UCSD-AML1 (cell line): ENCODE data around the gene PPP1R7.
A peak's percentile ranks its signal among the peaks of the same experiment; 100 is the strongest.

Experiments
- DNase-seq: peaks from one replicate; lab custom pipeline; 2025; ENCODE audit not compliant: unreplicated experiment; lab: John Stamatoyannopoulos, UW

PPP1R7 gene

DNA sequence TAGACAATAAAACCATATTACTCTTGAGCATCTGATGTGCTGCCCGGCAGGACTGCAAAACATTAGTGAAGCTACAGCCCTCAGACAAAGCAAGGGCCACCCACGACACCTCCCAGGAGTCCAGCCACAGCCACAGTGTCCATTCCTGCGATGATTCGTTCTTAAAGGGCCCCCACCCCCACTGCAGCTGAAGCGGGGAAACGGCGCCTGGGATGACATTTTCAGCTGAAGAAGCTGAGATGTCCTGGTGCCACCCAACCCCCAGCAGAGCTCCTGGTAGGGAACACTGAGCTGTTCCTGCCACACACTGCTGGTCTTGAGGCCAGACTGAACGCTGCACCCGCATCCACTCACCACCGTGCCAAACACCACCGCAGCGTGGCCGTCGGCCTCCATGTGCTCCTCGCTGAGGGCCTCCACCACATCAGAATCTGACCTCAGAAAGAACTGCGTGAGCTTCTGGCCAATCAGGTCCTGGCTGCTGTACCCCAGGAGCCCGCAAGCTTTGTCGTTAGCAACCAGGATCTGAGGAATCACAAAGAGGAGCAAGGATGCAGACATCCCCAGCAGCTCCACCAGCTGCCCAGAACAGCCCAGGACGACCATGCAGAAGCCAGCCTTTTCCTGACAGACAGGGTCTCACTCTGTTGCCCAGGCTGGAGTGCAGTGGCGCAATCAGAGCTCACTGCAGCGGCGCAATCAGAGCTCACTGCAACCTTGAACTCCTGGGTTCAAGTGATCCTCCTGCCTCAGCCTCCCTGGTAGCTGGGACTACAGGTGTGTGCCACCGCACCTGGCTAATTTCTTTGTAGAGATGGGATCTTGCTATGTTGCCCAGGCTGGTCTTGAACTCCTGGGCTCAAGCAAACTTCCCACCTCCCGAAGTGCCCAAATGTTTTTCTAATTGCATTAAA lies 10.5 kb upstream of the PPP1R7 start:
- no peak for DNase-seq

GRCh38 chr2:241140445-241140840 lies 9.8 kb upstream of the PPP1R7 start:
- DNase-seq: no peak

DNA sequence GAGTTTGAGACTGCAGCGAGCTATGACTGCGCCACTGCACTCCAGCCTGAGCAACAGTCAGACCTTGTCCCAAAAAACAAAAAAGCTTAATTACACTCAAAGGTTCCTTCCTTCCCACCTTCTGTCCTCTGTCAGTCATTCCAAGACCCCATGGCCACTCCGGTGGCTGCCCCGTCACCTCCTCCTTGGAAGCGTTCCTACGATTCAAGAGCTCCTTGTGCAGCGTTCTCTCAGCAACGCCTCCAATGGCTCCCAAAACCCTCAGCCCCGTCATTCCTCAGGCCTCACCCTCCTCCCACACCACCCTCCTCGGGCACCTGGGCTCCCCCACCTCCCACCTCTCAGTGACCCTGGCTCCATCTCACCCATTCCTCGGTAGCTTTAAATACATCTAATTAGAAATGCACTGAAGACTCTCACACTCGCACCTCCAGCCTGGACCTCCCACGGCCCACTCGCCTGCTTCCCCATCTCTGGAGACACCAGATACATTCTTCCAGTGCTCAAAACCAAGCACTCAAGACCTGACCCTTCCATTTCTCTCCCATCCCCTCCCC lies 9.0 kb upstream of the PPP1R7 start:
- no peak for DNase-seq

DNA sequence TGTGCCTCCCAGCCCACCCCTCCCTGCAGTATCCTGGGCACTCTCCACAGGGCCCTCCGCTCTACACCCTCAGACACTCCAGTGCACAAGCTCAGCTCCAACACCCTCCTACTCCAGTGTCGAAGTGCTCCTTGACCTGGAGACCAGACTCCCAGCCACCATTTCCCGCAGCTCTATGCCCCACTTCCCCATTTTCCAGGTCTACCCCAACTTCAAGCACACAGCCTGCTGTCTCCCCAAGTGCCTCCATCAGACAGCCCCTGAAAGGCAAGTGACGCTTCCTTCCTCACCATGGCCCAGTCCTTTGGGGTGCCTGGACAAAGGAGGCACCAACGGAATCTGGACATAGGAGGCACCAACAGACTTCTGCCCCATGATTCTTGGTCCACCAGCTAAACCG lies 8.2 kb upstream of the PPP1R7 start:
- no peak for DNase-seq

- DNase-seq: no peak
Observed at GRCh38 chr2:241142593-241142992, 7.7 kb upstream of the PPP1R7 start.

DNA sequence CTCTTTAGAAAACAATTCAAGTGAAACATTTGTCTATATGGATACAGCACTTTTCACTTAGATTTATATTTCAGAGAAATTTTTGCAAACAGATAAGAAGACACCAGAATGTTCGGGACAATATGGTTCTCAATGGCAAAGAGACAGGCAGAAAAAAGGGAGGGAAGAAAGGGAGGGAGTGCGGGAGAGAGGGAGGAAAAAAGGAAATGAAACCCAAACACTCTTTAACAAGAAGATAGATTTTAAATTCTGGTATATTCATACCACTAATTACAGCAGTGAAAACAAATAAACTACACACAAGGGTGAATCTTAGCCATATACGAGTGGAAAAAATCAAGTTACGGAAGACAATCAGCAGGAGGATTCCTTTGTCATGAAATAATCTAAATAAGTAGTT lies 4.0 kb upstream of the PPP1R7 start:
- no peak for DNase-seq

GRCh38 chr2:241147336-241147735 lies 2.9 kb upstream of the PPP1R7 start:
- no peak for DNase-seq

- no peak for DNase-seq
Observed at GRCh38 chr2:241148239-241148638, 2.0 kb upstream of the PPP1R7 start.

DNA sequence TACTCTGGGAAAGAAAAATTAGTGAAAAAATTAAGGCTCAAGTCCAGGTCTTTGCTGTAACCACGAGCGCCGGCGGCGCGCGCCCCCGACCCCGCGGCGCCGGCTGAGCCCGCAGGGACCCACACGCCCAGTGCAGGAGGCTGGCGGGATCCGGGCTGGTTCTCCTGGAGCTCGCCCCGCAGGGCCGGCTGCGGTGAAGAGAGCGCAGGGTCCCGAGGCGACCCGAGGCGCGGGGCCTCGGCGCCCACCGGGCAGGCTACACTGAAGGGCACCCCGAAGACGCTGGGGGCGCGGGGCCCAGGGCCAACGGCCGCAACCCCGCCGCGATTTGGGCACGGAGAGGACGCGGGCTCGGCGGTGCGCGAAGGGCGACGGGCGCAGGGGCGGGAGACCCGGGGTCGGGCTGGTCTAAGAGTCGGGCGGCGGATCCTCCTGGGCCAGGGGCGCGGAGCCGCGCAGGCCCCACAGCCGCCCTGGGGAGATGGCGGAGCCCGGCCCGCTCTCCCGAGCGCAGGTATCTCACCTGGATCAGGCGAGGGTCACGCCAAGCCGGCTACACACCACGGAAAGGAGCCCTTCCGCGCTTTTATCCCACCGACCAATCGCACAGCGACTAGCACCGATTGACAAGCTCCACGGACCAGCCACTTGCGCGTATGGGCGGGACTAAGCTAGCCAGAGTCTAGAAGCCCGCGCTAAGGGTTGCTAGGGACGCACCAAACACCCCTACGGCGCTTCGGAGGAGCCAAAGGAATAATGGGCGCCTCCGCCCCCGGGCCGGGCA lies 1.2 kb upstream of the PPP1R7 start, which contains the start of gene PASK:
PASK (minus strand) TSS at position 582 of the 784 bp plus-strand sequence. CDS start 6,440 bp downstream, outside the sequence.
- DNase-seq: peak; percentile 86

- DNase-seq: no peak
Observed at GRCh38 chr2:241149675-241149924, 667 bp upstream of the PPP1R7 start.

- DNase-seq: no peak
Observed at GRCh38 chr2:241150660-241151530, 628 bp downstream of the PPP1R7 start.

- no peak for DNase-seq
Observed at GRCh38 chr2:241151934-241152660, 1.8 kb downstream of the PPP1R7 start.

DNA sequence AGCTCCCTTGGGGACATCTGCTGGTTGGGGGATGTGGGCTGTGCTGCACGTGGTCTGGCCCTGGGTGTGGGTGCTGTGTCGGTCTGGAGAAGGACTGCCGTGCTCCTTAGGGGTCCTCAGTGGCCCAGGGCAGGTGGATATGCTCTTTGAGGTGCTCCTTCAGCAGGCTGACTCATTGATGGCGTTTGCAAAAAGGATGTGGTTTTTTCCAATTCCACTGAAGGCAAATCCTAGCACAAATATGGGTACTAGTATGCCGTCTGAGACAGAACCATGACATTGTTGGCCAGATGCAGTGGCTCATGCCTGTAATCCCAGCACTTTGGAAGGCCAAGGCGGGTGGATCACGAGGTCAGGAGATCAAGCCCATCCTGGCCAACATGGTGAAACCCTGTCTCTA lies 3.3 kb downstream of the PPP1R7 start:
- DNase-seq: no peak

DNA sequence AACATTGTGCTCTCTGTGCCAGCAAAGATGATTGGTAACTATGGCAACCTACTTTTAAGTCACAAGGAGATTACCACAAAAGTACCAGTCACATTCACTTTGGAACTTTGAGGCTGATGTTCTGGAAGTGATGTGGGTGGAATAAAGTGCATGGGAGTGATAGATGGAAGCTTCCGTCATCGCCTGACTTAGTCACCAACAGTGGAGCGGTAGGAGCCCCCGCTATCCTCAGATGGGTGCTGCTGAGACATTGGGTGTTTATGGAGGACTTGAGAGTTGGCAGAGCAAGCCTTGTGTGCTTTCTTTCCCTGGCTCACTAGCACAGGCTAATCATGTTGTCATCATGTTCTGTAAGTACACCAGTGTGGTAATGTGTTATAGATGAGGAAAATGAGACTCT lies 4.6 kb downstream of the PPP1R7 start:
- no peak for DNase-seq

GRCh38 chr2:241155936-241156335 lies 5.7 kb downstream of the PPP1R7 start:
- DNase-seq: no peak

- DNase-seq: peak; percentile 50
Observed at GRCh38 chr2:241156971-241157441, 6.7 kb downstream of the PPP1R7 start.

DNA sequence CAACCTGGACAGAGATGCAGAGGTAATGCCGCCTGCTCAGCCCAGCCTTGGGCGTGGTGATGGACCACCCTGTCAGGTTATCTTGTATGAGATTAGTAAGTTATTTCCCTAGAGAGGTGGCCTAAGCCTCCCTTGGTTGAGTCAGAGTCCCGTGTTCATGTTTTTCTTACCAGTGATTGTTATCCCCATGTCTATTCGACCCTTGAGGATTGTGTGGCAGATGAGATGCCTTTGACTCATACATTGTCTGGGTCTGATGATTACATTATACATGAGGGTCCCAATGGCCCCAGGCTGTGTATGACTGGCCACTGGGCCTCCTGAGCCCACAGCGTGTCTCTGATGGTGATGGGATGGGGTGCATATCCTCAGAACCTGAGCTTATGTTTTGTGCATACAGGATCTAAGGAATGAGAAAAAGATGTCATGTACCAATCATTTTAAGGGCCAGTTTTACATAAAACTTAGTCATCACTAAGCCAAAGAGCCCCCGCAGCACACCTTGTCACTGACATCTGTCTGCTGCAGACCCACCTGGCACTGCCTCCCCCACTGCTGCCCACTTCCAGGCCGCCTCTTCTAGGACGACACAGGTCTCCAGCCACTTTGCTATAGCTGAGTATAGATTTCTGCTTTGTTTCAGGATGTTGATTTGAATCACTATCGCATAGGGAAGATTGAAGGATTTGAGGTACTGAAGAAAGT lies 7.7 kb downstream of the PPP1R7 start:
- no peak for DNase-seq

DNA sequence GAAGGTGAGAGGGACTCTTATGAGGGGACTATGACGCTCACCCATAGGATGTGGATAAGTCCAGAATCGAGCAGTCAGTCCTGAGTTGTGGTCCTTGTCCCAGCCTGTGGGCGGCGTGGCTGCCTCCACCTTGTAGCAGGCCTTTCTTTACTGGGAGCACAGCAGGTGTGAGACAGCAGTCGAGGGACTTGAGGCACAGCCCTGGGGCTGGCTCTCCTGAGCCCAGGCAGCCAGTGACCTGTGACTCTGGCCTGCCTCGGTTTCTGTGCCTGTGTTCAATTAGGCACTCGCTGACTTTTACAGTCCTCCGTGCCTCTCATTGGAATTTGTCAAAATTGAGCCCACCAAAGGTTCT lies 8.3 kb downstream of the PPP1R7 start:
- no peak for DNase-seq

DNA sequence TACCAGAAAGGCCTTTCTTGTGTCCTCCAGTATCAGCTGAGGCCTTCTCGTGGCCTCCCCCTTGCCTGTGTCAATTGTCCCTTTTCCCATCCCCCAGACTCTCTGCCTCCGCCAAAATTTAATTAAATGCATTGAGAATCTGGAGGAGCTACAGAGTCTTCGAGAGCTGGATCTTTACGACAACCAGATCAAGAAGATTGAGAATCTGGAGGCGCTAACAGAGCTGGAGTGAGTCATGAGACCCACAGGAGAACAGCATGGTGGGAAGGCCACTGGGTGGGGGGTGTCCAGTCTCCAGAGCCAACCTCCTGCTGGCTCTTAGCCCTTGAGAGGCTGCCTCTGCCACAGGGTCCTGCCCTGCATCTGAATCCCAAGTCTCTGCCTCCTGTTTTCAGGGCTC lies 8.8 kb downstream of the PPP1R7 start:
- DNase-seq: no peak

GRCh38 chr2:241160318-241160717 lies 10.1 kb downstream of the PPP1R7 start:
- no peak for DNase-seq
